GM18502 (cell line): ENCODE results near the gene GNGT1.

Experiments used
- ATAC-seq: cut with Tn5 transposase; IDR thresholded peaks from one replicate; pipeline ENCODE4 v1.9.1; 2021; ENCODE audit warnings: mild to moderate bottlenecking; ENCODE audit not compliant: unreplicated experiment, poor library complexity

GNGT1 gene

DNA sequence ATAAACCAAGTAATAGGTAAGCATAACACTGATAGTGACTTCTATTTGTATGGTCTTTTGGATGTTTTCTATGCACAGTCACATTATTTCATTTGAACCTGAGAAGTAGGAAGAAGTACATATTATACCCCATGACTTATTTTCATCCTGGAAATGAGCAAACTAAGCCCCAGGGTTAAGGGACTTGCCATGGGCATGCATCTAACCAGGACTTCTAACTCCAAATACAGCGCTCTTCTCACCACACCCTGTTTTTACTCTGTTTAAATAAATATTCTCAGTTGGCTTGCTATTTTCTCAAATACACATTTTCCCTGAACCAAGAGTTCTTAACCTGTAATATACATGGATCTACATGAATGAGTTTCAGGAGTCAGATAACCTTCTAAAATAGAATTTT is 31.5 kb downstream of the GNGT1 start:
- no peak for ATAC-seq

GRCh38 chr7:93938293-93938692 is 31.9 kb downstream of the GNGT1 start:
- ATAC-seq = no peak

DNA sequence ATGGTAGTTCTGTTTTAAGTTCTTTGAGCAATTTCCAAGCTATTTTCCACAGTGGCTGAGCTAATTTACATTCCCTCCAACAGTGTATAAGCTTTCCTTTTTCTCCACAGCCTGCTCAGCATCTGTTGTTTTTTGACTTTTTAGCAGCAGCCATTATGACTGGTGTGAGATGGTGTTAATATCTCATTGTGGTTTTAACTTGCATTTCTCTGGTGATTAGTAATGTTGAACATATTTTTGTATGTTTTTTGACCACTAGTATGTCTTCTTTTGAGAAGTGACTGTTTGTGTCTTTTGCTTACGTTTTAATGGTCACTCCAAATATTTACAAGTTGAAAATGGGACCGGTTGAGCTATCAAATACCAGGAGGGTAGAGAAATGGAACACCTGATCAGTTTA is 35.6 kb downstream of the GNGT1 start:
- no peak for ATAC-seq

DNA sequence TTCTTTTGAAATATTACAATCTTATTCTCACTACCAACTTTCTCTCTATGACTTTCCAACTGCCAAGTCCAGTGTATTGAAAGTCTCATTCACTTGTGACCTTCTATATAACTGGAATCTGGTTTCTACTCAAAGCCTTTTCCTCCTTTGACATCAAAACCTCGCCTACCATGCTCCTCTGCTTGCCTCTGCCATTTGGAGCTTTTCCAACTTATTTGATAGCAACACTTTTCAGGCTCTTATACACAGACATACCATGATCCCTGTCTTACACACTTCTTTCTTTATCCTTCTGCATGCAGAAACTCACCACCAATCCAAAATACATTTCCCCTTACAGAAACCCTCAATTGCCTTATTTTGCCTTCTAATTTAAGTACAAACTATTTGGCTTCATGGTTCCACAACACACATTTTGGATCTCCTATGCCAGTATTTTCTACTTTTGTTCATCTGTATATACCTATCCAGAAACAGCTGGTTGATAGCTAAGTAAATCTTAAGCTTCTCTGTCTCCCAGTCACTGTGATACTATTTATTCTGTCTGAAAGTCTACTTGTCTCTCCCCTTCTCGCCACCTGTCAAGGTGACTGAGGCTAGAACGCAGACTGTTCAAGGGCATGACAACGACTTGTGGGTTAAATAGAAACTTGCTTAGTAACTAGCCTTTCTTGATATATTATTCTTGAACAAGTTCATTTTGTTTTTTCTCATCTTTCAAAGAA is 37.6 kb downstream of the GNGT1 start:
- no peak for ATAC-seq

DNA sequence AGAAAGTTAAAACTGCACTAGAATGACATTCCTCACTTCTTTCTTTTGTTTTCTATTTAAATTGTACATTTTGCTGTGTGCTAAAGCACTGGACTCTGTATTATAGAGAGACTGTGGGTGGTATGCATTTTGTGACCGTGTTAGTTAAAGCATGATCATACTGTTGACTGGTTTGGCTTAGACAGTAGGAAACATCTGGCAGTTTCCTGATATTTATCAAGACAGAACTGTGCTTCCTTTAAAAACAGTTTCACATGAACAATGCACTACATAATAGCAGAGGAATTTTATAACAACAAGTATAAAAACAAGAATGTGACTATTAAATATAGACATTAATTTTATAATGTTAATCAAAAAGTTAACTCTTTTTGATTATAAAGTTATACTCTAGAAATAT is 38.3 kb downstream of the GNGT1 start:
- ATAC-seq = no peak

GRCh38 chr7:93945083-93945482 is 38.7 kb downstream of the GNGT1 start:
- no peak for ATAC-seq

GRCh38 chr7:93945756-93946535 is 39.6 kb downstream of the GNGT1 start:
- no peak for ATAC-seq

DNA sequence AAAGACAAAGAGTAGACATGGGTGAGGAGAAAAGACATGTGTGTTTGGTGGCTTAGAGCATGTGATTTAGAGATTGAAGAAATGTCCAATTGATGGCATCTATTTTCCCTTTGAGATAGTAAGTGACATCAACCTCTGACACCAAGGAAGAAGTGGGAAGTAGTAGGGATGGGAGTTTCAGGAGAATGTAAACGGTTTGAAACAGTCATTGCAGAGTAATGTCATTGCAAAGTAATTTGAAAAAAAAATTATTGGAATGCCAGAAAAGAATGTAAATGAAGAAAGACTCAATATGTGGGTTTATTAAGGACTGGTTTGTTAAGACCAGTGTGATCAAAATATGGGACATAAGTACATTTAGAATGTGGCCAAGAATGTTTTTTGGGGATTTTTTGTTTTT is 41.7 kb downstream of the GNGT1 start:
- ATAC-seq = no peak

- no peak for ATAC-seq
These were observed 42.5 kb downstream of the GNGT1 start for GRCh38 chr7:93948873-93949272.

DNA sequence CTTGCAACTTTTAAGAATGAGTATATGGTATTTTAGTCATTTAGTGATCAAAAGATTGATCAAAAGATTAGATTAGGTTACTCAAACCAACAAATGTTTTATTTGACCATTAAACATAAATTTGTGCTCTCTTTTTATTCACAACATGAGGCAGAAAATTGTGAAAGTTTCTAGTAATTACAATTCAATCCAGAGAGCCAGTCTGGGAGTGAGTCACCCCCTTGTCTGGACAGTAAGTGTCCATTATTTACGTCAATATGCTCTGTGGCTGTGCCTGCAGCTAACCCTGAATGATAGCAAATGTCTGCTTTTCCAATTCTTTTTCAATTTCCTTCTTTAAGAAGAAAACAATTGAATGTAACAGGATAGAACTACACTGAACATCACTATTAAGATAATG is 43.1 kb downstream of the GNGT1 start:
- ATAC-seq = no peak

DNA sequence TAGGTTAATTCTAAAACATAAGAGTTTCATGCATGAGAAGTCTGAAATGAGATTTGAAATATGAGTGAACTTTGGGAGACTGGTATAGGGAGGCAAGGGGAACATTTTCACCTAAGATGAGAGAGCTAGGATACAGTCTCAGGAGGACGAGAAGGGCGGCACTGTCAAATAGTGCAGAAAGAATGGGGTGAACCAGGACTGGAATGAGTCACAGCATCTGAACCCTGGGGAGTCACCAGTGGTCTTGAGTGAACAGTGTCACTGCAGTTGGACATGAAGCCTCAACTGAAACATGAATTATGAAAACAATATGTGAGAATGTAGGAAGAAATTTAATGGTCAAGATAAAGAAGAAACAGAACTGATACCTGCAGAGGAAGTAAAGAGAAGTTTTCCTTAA is 48.9 kb downstream of the GNGT1 start:
- ATAC-seq = peak; percentile 93

DNA sequence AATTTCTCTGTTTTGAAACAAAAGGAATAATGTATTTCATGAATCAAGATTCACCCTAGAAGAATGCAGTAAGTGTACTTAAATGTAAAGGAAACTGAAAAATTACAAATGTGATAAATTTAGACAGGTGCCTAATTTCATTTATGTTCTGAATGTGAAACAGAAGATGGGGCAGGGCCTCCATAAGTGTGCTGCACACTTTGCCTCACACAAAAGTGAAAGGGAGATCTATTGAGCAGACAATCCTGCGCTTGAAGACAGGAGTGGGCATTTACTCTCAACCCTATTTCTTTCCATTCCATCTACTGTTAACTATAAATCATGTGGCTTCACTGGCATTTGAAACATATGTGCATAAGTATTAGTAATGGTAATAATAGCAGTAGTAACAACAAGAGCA is 51.4 kb downstream of the GNGT1 start:
- no peak for ATAC-seq

DNA sequence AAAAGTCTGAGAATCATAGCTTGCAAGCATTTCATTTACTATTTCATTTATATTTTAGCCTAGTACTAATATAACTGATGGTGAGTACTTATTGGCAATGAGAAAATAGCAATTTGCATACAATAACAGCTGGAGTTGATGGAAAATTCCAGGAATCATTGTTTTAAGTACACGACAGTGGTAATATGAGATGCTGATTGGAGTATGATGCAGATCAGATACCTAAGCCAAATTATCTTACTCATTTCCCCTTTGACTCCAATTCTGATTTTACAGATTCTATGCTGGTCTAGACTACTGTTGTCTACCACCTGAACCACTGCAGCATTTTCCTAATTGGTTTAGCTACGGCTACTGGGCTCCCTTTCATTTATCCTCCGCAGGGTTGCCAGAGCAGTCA is 51.8 kb downstream of the GNGT1 start:
- no peak for ATAC-seq

DNA sequence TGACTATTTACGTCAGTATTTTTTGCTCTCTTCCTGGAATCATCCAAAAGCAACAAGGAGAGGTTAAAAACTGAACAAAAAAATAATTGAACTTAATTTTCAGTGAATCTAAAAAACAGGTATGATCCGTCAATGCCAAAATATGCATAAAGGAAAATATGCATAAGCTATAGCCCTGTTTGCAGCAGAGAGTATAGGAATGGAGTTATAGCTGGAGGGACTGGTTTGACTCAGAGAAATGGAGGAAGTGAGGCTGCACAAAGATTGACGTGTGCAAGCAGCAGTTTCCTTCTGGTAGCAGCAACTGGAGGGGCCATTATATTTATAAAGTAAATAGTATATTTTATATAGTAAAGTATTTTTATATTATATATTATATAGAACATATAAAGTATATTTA is 52.3 kb downstream of the GNGT1 start:
- peak; percentile 45 for ATAC-seq
